ENCODE results near the gene PYGB.

PYGB gene

GRCh38 chr20:25224941-25225340 lies 22.9 kb upstream of the PYGB start:
- no peak for TF ChIP-seq FOXP2 (optimal IDR thresholded peaks at IDR 0.05; ENCODE audit: borderline replicate concordance, extremely low read depth, extremely low read length, insufficient read depth)
- TF ChIP-seq REST (IDR thresholded peaks at IDR 0.05; ENCODE audit: insufficient read depth in 1 of 2, low read depth in 2 of 2, low read length in 2 of 2): no peak

GRCh38 chr20:25225642-25226432 lies 22.0 kb upstream of the PYGB start:
- TF ChIP-seq TAF1 (IDR thresholded peaks at IDR 0.05; ENCODE audit: borderline replicate concordance, insufficient read depth, low read length): no peak
- TF ChIP-seq FOXP2 (optimal IDR thresholded peaks at IDR 0.05; ENCODE audit: borderline replicate concordance, extremely low read depth, extremely low read length, insufficient read depth): no peak
- TF ChIP-seq SIN3A (IDR thresholded peaks at IDR 0.05; ENCODE audit: borderline replicate concordance, insufficient read depth, low read length): no peak
- TF ChIP-seq REST (IDR thresholded peaks at IDR 0.05; ENCODE audit: insufficient read depth in 1 of 2, low read depth in 2 of 2, low read length in 2 of 2): no peak
- TF ChIP-seq POLR2AphosphoS5 (IDR thresholded peaks at IDR 0.05; ENCODE audit: low read depth, low read length): no peak

DNA sequence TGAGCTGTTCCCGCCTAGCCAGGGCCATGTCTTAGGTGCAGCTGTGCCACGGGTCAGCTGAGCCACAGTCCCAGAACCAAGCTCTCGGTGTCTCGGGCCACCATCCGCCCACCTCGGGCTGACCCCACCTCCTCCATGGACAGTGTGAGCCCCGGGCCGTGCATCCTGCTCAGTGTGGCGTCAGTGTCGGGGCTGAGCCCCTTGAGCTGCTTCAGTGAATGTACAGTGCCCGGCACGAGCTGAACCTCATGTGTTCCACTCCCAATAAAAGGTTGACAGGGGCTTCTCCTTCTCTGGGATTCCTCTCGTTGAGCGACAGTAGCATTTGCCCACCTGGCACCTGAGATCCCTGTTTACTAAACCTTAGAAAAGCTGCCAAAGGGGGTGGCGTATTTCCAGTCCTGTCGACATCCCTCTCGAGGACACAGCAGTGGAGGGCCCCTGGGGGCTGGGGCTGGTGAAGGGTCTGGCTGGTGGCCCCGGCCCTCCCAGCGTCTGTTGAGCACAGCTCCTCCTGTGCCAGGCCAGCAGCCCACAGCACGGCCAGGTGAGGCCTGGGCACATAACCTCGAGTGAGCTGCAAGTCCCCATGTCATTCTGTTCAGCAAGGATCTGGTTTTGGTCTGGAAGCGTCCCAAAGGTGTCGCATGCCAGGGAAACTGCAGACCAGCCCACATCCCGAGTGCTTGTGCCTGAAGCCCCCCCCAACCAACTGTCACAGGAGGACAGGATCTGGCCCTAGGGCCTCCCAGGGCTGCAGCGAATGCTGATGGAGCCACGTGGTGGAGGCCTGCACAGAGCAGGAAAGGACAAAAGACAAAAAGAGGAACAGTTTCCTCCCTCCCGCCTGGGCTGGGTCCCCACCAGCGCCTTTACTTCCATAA lies 21.2 kb upstream of the PYGB start:
- no peak for TF ChIP-seq FOXP2 (optimal IDR thresholded peaks at IDR 0.05; ENCODE audit: borderline replicate concordance, extremely low read depth, extremely low read length, insufficient read depth)
- TF ChIP-seq TAF1 (IDR thresholded peaks at IDR 0.05; ENCODE audit: borderline replicate concordance, insufficient read depth, low read length): no peak
- TF ChIP-seq SIN3A (IDR thresholded peaks at IDR 0.05; ENCODE audit: borderline replicate concordance, insufficient read depth, low read length): no peak
- no peak for TF ChIP-seq REST (IDR thresholded peaks at IDR 0.05; ENCODE audit: insufficient read depth in 1 of 2, low read depth in 2 of 2, low read length in 2 of 2)
- TF ChIP-seq POLR2AphosphoS5 (IDR thresholded peaks at IDR 0.05; ENCODE audit: low read depth, low read length): no peak

- TF ChIP-seq POLR2AphosphoS5 (IDR thresholded peaks at IDR 0.05; ENCODE audit: low read depth, low read length) (no peak), REST (IDR thresholded peaks at IDR 0.05; ENCODE audit: insufficient read depth in 1 of 2, low read depth in 2 of 2, low read length in 2 of 2) (no peak), FOXP2 (optimal IDR thresholded peaks at IDR 0.05; ENCODE audit: borderline replicate concordance, extremely low read depth, extremely low read length, insufficient read depth) (no peak), SIN3A (IDR thresholded peaks at IDR 0.05; ENCODE audit: borderline replicate concordance, insufficient read depth, low read length) (no peak; the same call in 1 of the 2 replicates), TAF1 (IDR thresholded peaks at IDR 0.05; ENCODE audit: borderline replicate concordance, insufficient read depth, low read length) (no peak)
Observed at GRCh38 chr20:25227317-25227831, 20.5 kb upstream of the PYGB start.

Measured in PFSK-1 (cell line).